A549 (cell line): ENCODE data around the gene ITSN1. TPM values are rescaled to one million over a fixed set of nuclear protein-coding genes. Genes with fewer than 3 reads are reported as not detected.

Experiments used
- ATAC-seq, 2 experiments: fragments of 200-7000 bp in 1 of 2; fragments of >200 bp in 1 of 2; cut with Nextera tagmentation in 1 of 2; cut with Tn5 transposase in 1 of 2; 3 replicates each; pipeline versions ENCODE4 v1.8.0 to v1.9.1; 2018 to 2020; ENCODE audit warnings: mild to moderate bottlenecking in 1 of 2, moderate library complexity in 1 of 2
- CTCF ChIA-PET: fragments of 300-600 bp; sonication (Branson Sonifier 250); formaldehyde crosslinking; extraction: SDS; loops from one replicate; lab custom pipeline; 2021; ENCODE audit warnings: antibody characterized with exemption, inconsistent platforms; lab: Yijun Ruan, JAX
- POLR2A ChIA-PET: fragments of 350-600 bp; formaldehyde crosslinking; extraction: SDS; loops from one replicate; lab custom pipeline; 2021; ENCODE audit warnings: antibody characterized with exemption, inconsistent platforms; lab: Yijun Ruan, JAX
- DNase-seq, 2 experiments: peaks; one replicate each; pipeline versions ENCODE4 v3.0.0 to v3.0.0-alpha.2; 2011 to 2016; ENCODE audit warnings: low read depth in 1 of 2, low spot score in 1 of 2
- FAIRE-seq: peaks from 2 replicates; lab custom pipeline; 2011; peaks lifted over from hg19 to GRCh38; lab: Jason Lieb, UNC
- H3K27ac ChIP-seq, 2 experiments: fragments of >200 bp; sonication (Bioruptor Twin); formaldehyde crosslinking; 3 replicates each; pipeline ENCODE4 v1.5.1; 2016 to 2017
- H3K4me1 ChIP-seq: fragments of >200 bp; sonication (Bioruptor Twin); formaldehyde crosslinking; 3 replicates; pipeline ENCODE4 v1.6.1; 2016
- H3K4me2 ChIP-seq: fragments of >200 bp; sonication (Bioruptor Twin); formaldehyde crosslinking; 3 replicates; pipeline ENCODE4 v1.6.1; 2016
- H3K4me3 ChIP-seq: fragments of >200 bp; sonication (Bioruptor Twin); formaldehyde crosslinking; 3 replicates; pipeline ENCODE4 v1.5.1; 2016
- H3K9me3 ChIP-seq: fragments of >200 bp; sonication (Bioruptor Twin); formaldehyde crosslinking; 3 replicates; pipeline ENCODE4 v1.6.1; 2016
- BHLHE40 ChIP-seq: IDR thresholded peaks from 2 replicates; pipeline ENCODE4 v1.6.1; 2012; ENCODE audit warnings: low read depth, low read length, inconsistent platforms
- CBX2 ChIP-seq: fragments of 200-600 bp; sonication (generic); IDR thresholded peaks from 2 replicates; pipeline ENCODE4 v1.6.1; 2016; ENCODE audit warnings: low read depth, mild to moderate bottlenecking, borderline replicate concordance
- CBX8 ChIP-seq: fragments of 200-600 bp; sonication (generic); IDR thresholded peaks from 2 replicates; pipeline ENCODE4 v1.6.1; 2016
- CHD4 ChIP-seq: fragments of 200-600 bp; sonication (generic); IDR thresholded peaks from 2 replicates; pipeline ENCODE4 v1.6.1; 2016; ENCODE audit warnings: antibody characterized with exemption, mild to moderate bottlenecking, borderline replicate concordance
- CTCF ChIP-seq: fragments of >200 bp; sonication (Bioruptor Twin); formaldehyde crosslinking; IDR thresholded peaks from 3 replicates; pipeline ENCODE4 v1.5.1; 2016
- E2F6 ChIP-seq: IDR thresholded peaks from 2 replicates; pipeline ENCODE4 v1.6.1; 2012; ENCODE audit warnings: low read depth, borderline replicate concordance
- EHF ChIP-seq: fragments of 250-450 bp; sonication (Bioruptor Pico); IDR thresholded peaks from 2 replicates; pipeline ENCODE4 v1.5.0; 2020; ENCODE audit warnings: mild to moderate bottlenecking
- EHMT2 ChIP-seq: fragments of 200-600 bp; sonication (generic); IDR thresholded peaks from 2 replicates; pipeline ENCODE4 v1.6.1; 2016; ENCODE audit warnings: antibody characterized with exemption, low read depth, mild to moderate bottlenecking, moderate library complexity
- ELK1 ChIP-seq: fragments of 150-350 bp; IDR thresholded peaks from 2 replicates; pipeline ENCODE4 v1.6.1; 2014; ENCODE audit warnings: low read depth, mild to moderate bottlenecking, low read length
- HES2 ChIP-seq: fragments of >200 bp; sonication (Bioruptor Twin); formaldehyde crosslinking; IDR thresholded peaks from 2 replicates; pipeline ENCODE4 v1.6.1; 2016
- HEYL ChIP-seq: fragments of 250-450 bp; sonication (Bioruptor Pico); IDR thresholded peaks from 2 replicates; pipeline ENCODE4 v1.8.0; 2021; ENCODE audit warnings: mild to moderate bottlenecking, moderate library complexity
- HOXA7 ChIP-seq: fragments of 250-450 bp; sonication (Bioruptor Pico); IDR thresholded peaks from 2 replicates; pipeline ENCODE4 v1.5.0; 2020; ENCODE audit warnings: mild to moderate bottlenecking, moderate library complexity
- MAFK ChIP-seq: fragments of 450-650 bp; IDR thresholded peaks from 2 replicates; pipeline ENCODE4 v1.6.1; 2014; ENCODE audit not compliant: partially characterized antibody
- MAX ChIP-seq: IDR thresholded peaks from 2 replicates; pipeline ENCODE4 v1.6.1; 2012
- NR3C1 ChIP-seq: fragments of >200 bp; sonication (Bioruptor Twin); formaldehyde crosslinking; IDR thresholded peaks from 3 replicates; pipeline ENCODE4 v1.6.1; 2017
- PHF8 ChIP-seq: fragments of 200-600 bp; sonication (generic); IDR thresholded peaks from 2 replicates; pipeline ENCODE4 v1.6.1; 2016; ENCODE audit warnings: low read depth, mild to moderate bottlenecking, antibody characterized with exemption, moderate library complexity, borderline replicate concordance
- RARB ChIP-seq: fragments of 250-450 bp; sonication (Bioruptor Pico); IDR thresholded peaks from 2 replicates; pipeline ENCODE4 v1.8.0; 2021; ENCODE audit warnings: mild to moderate bottlenecking, moderate library complexity
- RCOR1 ChIP-seq: fragments of 150-350 bp; IDR thresholded peaks from 2 replicates; pipeline ENCODE4 v1.6.1; 2014; ENCODE audit warnings: antibody characterized with exemption, low read length, low read depth
- TP53 ChIP-seq: fragments of 250-450 bp; sonication (Bioruptor Pico); IDR thresholded peaks from 2 replicates; pipeline ENCODE4 v1.5.0; 2021; ENCODE audit warnings: mild to moderate bottlenecking, moderate library complexity
- ZC3H11A ChIP-seq: fragments of 450-650 bp; IDR thresholded peaks from 2 replicates; pipeline ENCODE4 v1.6.1; 2014; ENCODE audit warnings: antibody characterized with exemption, mild to moderate bottlenecking
- ZFP36 ChIP-seq: fragments of 450-650 bp; IDR thresholded peaks from 2 replicates; pipeline ENCODE4 v1.6.1; 2014; ENCODE audit warnings: borderline replicate concordance; ENCODE audit not compliant: partially characterized antibody
- ZNF302 ChIP-seq: fragments of 250-450 bp; sonication (Bioruptor Pico); IDR thresholded peaks from 2 replicates; pipeline ENCODE4 v1.9.0; 2021; ENCODE audit warnings: inconsistent platforms, mild to moderate bottlenecking, moderate library complexity
- ZSCAN20 ChIP-seq: fragments of 250-450 bp; sonication (Bioruptor Pico); IDR thresholded peaks from 2 replicates; pipeline ENCODE4 v1.8.0; 2022; ENCODE audit warnings: mild to moderate bottlenecking, moderate library complexity
- WGBS: methylation state at CpG from one replicate; pipeline ENCODE4 v1.1.6; 2017; ENCODE audit errors: missing lambda C conversion rate; 5-methylcytosine and 5-hydroxymethylcytosine counted together
- polyA plus RNA-seq, 4 experiments: library from polyadenylated mRNA; depleted of rRNA in 3 of 4; stranded (reverse); fragments of >200 nt; fragmentation: RNase III in 1 of 4; extraction: RNeasy Plus Mini Kit Qiagen cat#74134 plus additional on column Dnase treatment in 1 of 4; gene quantifications; 2 replicates in 3 of 4; 3 replicates in 1 of 4; pipeline ENCODE4 v1.2.3, GENCODE V29; 2011 to 2017

Gene ITSN1
- polyA plus RNA-seq, 2 of the 4 experiments (the other 2 are of a cell fraction), result 15.2 to 23.7 TPM

- TF ChIP-seq TP53 (no peak), ZNF302 (CRISPR knock-in tag) (no peak), CHD4 (no peak), MAX (no peak)
These were observed 25.3 kb downstream of the ITSN1 start (continued) for GRCh38 chr21:33667636-33668035.

- Histone ChIP-seq H3K4me1 (no peaks in the 10 kb centered on the region), H3K9me3 (no peaks in the 10 kb centered on the region)
- DNase-seq, result no peak
- TF ChIP-seq E2F6 (no peak), BHLHE40 (no peak), PHF8 (no peak)
- TF ChIP-seq, all 56 proteins: peak for 0
- ChIA-PET POLR2A (no interaction called here), CTCF (no interaction called here)
- 82% methylated on average over 4 of the region's 4 CpGs for WGBS
- no peak for FAIRE-seq
- Histone ChIP-seq H3K4me3 (no peak overlapping the region), H3K27ac (no peak overlapping the region), H3K4me2 (no peak overlapping the region)
- no peak for ATAC-seq
These were observed 25.9 kb downstream of the ITSN1 start for GRCh38 chr21:33668180-33668579.

- no peak overlapping the region for H3K4me3 ChIP-seq
- ChIA-PET CTCF (no interaction called here), POLR2A (no interaction called here)
- no peak for ATAC-seq
- FAIRE-seq, result no peak
- no peak overlapping the region for H3K4me2 ChIP-seq
- no peak overlapping the region for H3K27ac ChIP-seq
- 73% methylated on average over 2 of the region's 2 CpGs for WGBS
- DNase-seq, result no peak
- no peaks in the 10 kb centered on the region for H3K4me1 ChIP-seq
- TF ChIP-seq HEYL (CRISPR knock-in tag) (no peak), CBX2 (no peak), ZSCAN20 (CRISPR knock-in tag) (no peak), ELK1 (no peak), CTCF (no peak), HOXA7 (no peak), RARB (no peak)
- H3K9me3 ChIP-seq, result no peaks in the 10 kb centered on the region
These were observed 26.3 kb downstream of the ITSN1 start for GRCh38 chr21:33668620-33669019.

- CTCF ChIA-PET, result interaction anchor here (0.7 kb wide), 1 partner anchor 12 kb away, joined by 3 read pairs; no protein-coding TSS in a partner anchor
These were observed 28.0 kb downstream of the ITSN1 start for GRCh38 chr21:33670076-33670978.

More at GRCh38 chr21:33670076-33670978, 28.0 kb downstream of the ITSN1 start:
- ATAC-seq (no peak; a peak in 1 of 6 replicates), DNase-seq (no peak), FAIRE-seq (no peak)
- 79% methylated on average over 6 of the region's 6 CpGs for WGBS
- TF ChIP-seq PHF8 (no peak), ZFP36 (no peak), EHMT2 (no peak), ZNF302 (CRISPR knock-in tag) (no peak), ZC3H11A (no peak), EHF (no peak), RCOR1 (no peak), MAFK (no peak), HOXA7 (no peak), NR3C1 (no peak), CBX8 (no peak), HES2 (no peak)
- Histone ChIP-seq H3K9me3 (no peaks in the 10 kb centered on the region), H3K4me1 (no peaks in the 10 kb centered on the region), H3K4me3 (no peak overlapping the region), H3K4me2 (no peak overlapping the region), H3K27ac (no peak overlapping the region)
- POLR2A ChIA-PET, result no interaction called here
